Trophoblast cell (in vitro differentiated cells and primary cell): Measurements from ENCODE around the gene SRGAP2B.
"Not testable (repeated sequence)": the region's sequence is repeated elsewhere in the genome, so short reads cannot be mapped to it uniquely, and the experiment has no call there.

ENCODE experiments used
- DNase-seq, 2 donors: peaks; one replicate each; pipeline ENCODE4 v3.0.0-alpha.2; 2016
- H2AFZ ChIP-seq: 2 replicates; pipeline ENCODE4 v1.6.1; 2013; ENCODE audit warnings: low read length, moderate library complexity, mild to moderate bottlenecking; ENCODE audit not compliant: insufficient read depth, poor library complexity
- H2AK5ac ChIP-seq: 2 replicates; pipeline ENCODE4 v1.6.1; 2013; ENCODE audit warnings: mild to moderate bottlenecking, low read length
- H2BK120ac ChIP-seq: 2 replicates; pipeline ENCODE4 v1.6.1; 2013; ENCODE audit warnings: low read length, mild to moderate bottlenecking, moderate library complexity; ENCODE audit not compliant: insufficient read depth, poor library complexity
- H2BK12ac ChIP-seq: 2 replicates; pipeline ENCODE4 v1.6.1; 2013; ENCODE audit warnings: mild to moderate bottlenecking, low read length, moderate library complexity
- H2BK5ac ChIP-seq: 2 replicates; pipeline ENCODE4 v1.6.1; 2013; ENCODE audit warnings: low read length, low read depth, moderate library complexity, mild to moderate bottlenecking; ENCODE audit not compliant: poor library complexity
- H3K14ac ChIP-seq: 2 replicates; pipeline ENCODE4 v1.6.1; 2013; ENCODE audit warnings: mild to moderate bottlenecking, low read length
- H3K18ac ChIP-seq: 2 replicates; pipeline ENCODE4 v1.6.1; 2013; ENCODE audit warnings: mild to moderate bottlenecking, low read length
- H3K23ac ChIP-seq: 2 replicates; pipeline ENCODE4 v1.6.1; 2013; ENCODE audit warnings: low read length
- H3K27ac ChIP-seq: 2 replicates; pipeline ENCODE4 v1.5.1; 2013; ENCODE audit warnings: low read depth, mild to moderate bottlenecking, inconsistent platforms, low read length, moderate library complexity
- H3K27me3 ChIP-seq: 2 replicates; pipeline ENCODE4 v1.6.1; 2013; ENCODE audit warnings: inconsistent platforms, mild to moderate bottlenecking, low read length, moderate library complexity; ENCODE audit not compliant: insufficient read depth
- H3K36me3 ChIP-seq, 2 experiments: 1 replicate in 1 of 2; 2 replicates in 1 of 2; pipeline ENCODE4 v1.6.1; 2013; ENCODE audit warnings: low read length in 2 of 2, mild to moderate bottlenecking in 2 of 2, moderate library complexity in 1 of 2; ENCODE audit not compliant: insufficient read depth in 2 of 2, control insufficient read depth in 1 of 2
- H3K4ac ChIP-seq: 2 replicates; pipeline ENCODE4 v1.6.1; 2013; ENCODE audit warnings: low read depth, mild to moderate bottlenecking, low read length, moderate library complexity
- H3K4me1 ChIP-seq, 2 experiments: 1 replicate in 1 of 2; 2 replicates in 1 of 2; pipeline ENCODE4 v1.6.1; 2013; ENCODE audit warnings: low read length in 2 of 2, mild to moderate bottlenecking in 2 of 2, moderate library complexity in 1 of 2; ENCODE audit not compliant: insufficient read depth in 2 of 2, control insufficient read depth in 1 of 2
- H3K4me2 ChIP-seq: 2 replicates; pipeline ENCODE4 v1.6.1; 2013; ENCODE audit warnings: inconsistent platforms, mild to moderate bottlenecking, low read length, moderate library complexity
- H3K4me3 ChIP-seq: 2 replicates; pipeline ENCODE4 v1.5.1; 2013; ENCODE audit warnings: mild to moderate bottlenecking, low read depth, low read length, inconsistent platforms
- H3K79me1 ChIP-seq: one replicate; pipeline ENCODE4 v1.6.1; 2013; ENCODE audit warnings: low read length
- H3K79me2 ChIP-seq: 2 replicates; pipeline ENCODE4 v1.6.1; 2013; ENCODE audit warnings: low read length, mild to moderate bottlenecking; ENCODE audit not compliant: control insufficient read depth, insufficient read depth, poor library complexity
- H3K9ac ChIP-seq: 2 replicates; pipeline ENCODE4 v1.6.1; 2013; ENCODE audit warnings: mild to moderate bottlenecking, low read length
- H3K9me3 ChIP-seq: 2 replicates; pipeline ENCODE4 v1.6.1; 2013; ENCODE audit warnings: low read depth, mild to moderate bottlenecking, control low read depth, inconsistent platforms, low read length; ENCODE audit not compliant: insufficient read depth
- H4K12ac ChIP-seq: 2 replicates; pipeline ENCODE4 v1.6.1; 2013; ENCODE audit warnings: low read depth, mild to moderate bottlenecking, low read length, moderate library complexity
- H4K8ac ChIP-seq: 2 replicates; pipeline ENCODE4 v1.6.1; 2013; ENCODE audit warnings: low read depth, mild to moderate bottlenecking, low read length, moderate library complexity
- H4K91ac ChIP-seq: one replicate; pipeline ENCODE4 v1.6.1; 2013; ENCODE audit warnings: low read depth, mild to moderate bottlenecking, low read length, moderate library complexity
- WGBS: extraction: QIAGEN DNeasy Blood & Tissue Kit; methylation state at CpG from one replicate; pipeline ENCODE4 v1.1.7; 2013; ENCODE audit warnings: missing lambda C conversion rate; ENCODE audit not compliant: insufficient read length, insufficient coverage; ENCODE audit errors: extremely low coverage; 5-methylcytosine and 5-hydroxymethylcytosine counted together

SRGAP2B gene

DNA sequence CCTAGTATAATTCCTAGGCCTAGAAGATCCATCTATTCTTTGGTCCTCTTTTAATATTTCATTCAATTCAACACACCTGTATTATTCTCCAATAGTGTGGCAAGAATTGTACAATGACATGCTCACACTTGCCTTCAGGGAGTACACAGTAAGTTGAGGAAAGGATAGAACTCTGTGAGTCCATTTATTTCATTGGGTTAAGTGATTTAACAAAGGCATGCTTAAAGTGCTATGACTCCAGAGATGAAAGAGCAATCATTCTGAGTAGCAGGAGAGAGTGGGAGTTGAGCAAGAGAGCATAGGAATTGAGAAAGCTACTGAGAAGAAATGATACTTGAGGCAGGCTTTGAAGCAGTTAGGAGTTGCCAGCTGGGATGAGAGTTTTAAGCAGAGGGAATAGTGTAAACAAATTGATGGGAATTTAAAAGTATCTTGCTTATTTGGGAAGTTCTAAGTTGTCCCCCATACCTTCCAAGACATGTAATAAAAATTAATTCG is 19.5 kb upstream of the SRGAP2B start:
- H3K9ac ChIP-seq, H2BK120ac ChIP-seq, H3K4me1 ChIP-seq, H4K8ac ChIP-seq, H3K36me3 ChIP-seq, H3K27ac ChIP-seq, H3K79me2 ChIP-seq, H3K23ac ChIP-seq, H3K18ac ChIP-seq, DNase-seq, H2AFZ ChIP-seq, H3K4me2 ChIP-seq, H3K79me1 ChIP-seq, H4K12ac ChIP-seq, H4K91ac ChIP-seq, H3K14ac ChIP-seq, H2BK12ac ChIP-seq, H2AK5ac ChIP-seq, H2BK5ac ChIP-seq, H3K4me3 ChIP-seq, H3K4ac ChIP-seq, H3K9me3 ChIP-seq, H3K27me3 ChIP-seq: not testable (repeated sequence)
- WGBS, result no CpG with 5 or more reads among the region's 1 CpG

DNA sequence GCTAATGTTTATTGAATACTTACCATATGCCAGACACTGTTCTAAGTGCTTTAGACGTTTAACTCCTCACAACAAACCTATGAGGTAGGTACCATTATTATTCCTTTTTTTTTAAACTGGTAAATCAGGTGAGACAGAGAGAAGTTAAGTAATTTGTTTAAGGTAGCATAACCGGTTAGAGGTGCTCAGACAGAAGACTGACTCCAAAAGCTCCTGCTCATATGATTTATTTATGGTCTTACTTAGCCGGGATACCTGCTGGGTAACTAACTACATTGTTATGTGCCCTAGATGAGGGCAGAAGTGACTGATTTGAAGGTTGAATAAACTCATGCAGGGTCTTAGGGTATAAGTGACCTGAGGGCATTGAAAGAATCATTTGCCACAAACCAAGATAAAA is 17.6 kb upstream of the SRGAP2B start:
- DNase-seq, H3K4me1 ChIP-seq, H3K4ac ChIP-seq, H3K79me2 ChIP-seq, H4K8ac ChIP-seq, H2BK120ac ChIP-seq, H3K36me3 ChIP-seq, H4K91ac ChIP-seq, H3K4me3 ChIP-seq, H2BK5ac ChIP-seq, H3K18ac ChIP-seq, H3K79me1 ChIP-seq, H3K9ac ChIP-seq, H4K12ac ChIP-seq, H3K14ac ChIP-seq, H2AK5ac ChIP-seq, H2BK12ac ChIP-seq, H3K9me3 ChIP-seq, H3K4me2 ChIP-seq, H3K23ac ChIP-seq, H2AFZ ChIP-seq, H3K27ac ChIP-seq, H3K27me3 ChIP-seq: not testable (repeated sequence)
- WGBS, result no CpG with 5 or more reads among the region's 3 CpGs

DNA sequence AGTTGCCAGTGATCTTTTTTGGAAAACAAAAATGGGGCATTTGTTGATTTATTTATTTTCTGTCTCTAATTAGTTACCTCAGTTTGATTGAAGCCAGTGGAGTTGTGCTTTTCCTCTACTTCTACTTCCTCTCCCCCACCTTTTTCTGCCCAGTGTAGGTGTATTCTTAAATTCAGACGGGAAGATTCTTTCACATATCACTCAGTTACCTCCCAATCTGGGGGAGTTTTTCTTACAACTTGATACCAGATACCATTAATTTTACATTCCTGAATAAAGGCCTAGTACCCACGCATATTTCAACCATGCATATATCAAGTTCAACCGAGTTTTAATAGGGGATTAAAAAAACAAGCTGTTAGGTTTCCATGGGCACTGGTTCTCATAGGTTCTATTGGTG is 16.5 kb upstream of the SRGAP2B start:
- DNase-seq, H3K23ac ChIP-seq, H3K14ac ChIP-seq, H3K4ac ChIP-seq, H3K36me3 ChIP-seq, H2BK5ac ChIP-seq, H3K27me3 ChIP-seq, H3K79me1 ChIP-seq, H3K9me3 ChIP-seq, H4K91ac ChIP-seq, H3K4me3 ChIP-seq, H2AK5ac ChIP-seq, H2AFZ ChIP-seq, H2BK12ac ChIP-seq, H3K4me1 ChIP-seq, H4K8ac ChIP-seq, H3K4me2 ChIP-seq, H3K27ac ChIP-seq, H4K12ac ChIP-seq, H3K18ac ChIP-seq, H3K79me2 ChIP-seq, H3K9ac ChIP-seq, H2BK120ac ChIP-seq: not testable (repeated sequence)
- no CpG with 5 or more reads among the region's 3 CpGs for WGBS

DNA sequence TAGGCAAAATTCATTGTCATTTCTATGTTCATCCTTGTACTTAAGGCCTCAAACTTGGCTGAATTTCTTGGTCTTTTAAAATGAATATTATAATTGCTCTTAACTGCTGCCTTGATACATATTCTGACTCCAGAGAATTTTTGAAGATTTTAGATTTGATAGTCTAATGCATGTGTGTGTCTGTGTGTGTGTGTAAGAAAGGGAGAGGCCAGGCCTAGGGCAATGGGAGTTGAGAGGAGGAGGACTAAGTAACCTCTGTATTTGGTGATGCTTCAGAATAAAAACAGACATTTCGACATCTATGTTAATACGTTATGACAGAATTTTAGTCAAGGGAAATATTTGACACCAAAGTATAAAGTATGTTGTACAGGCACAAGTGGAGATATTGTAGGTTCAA is 8.2 kb upstream of the SRGAP2B start:
- not testable (repeated sequence) for H3K14ac ChIP-seq, H4K12ac ChIP-seq, H3K27ac ChIP-seq, H3K18ac ChIP-seq, H4K91ac ChIP-seq, H3K23ac ChIP-seq, H3K4me2 ChIP-seq, H4K8ac ChIP-seq, H2BK120ac ChIP-seq, H3K4ac ChIP-seq, H2AK5ac ChIP-seq, H2AFZ ChIP-seq, H2BK12ac ChIP-seq, H3K79me1 ChIP-seq, H3K36me3 ChIP-seq, H3K9me3 ChIP-seq, H3K79me2 ChIP-seq, H3K4me3 ChIP-seq, H3K9ac ChIP-seq, H3K4me1 ChIP-seq, DNase-seq, H2BK5ac ChIP-seq, H3K27me3 ChIP-seq
- WGBS, result no CpG with 5 or more reads among the region's 2 CpGs
